Tibial nerve (tissue), 4 donors: ENCODE results near the gene FBXL7. TPM values are rescaled to one million over a fixed set of nuclear protein-coding genes. Genes with fewer than 3 reads are reported as not detected.

ENCODE experiments used
- DNase-seq, 2 donors: peaks; one replicate each; pipeline ENCODE4 v3.0.0-alpha.2; 2019; ENCODE audit warnings: low spot score in 2 of 2
- H3K27ac ChIP-seq, 4 donors: fragments of 200-600 bp; sonication (generic) in 3 of 4; one replicate each; pipeline ENCODE4 v1.5.1; 2017 to 2019; ENCODE audit warnings: mild to moderate bottlenecking in 1 of 4
- H3K27me3 ChIP-seq, 2 donors: fragments of 200-600 bp; sonication (generic) in 1 of 2; one replicate each; pipeline versions ENCODE4 v1.5.1 to v1.6.0; 2017 to 2019
- H3K36me3 ChIP-seq, 3 donors: fragments of 200-600 bp; sonication (generic); one replicate each; pipeline ENCODE4 v1.5.1; 2018 to 2019
- H3K4me1 ChIP-seq, 4 donors: fragments of 200-600 bp; sonication (generic) in 3 of 4; one replicate each; pipeline ENCODE4 v1.5.1; 2017 to 2019
- H3K4me3 ChIP-seq, 4 donors: fragments of 200-600 bp; sonication (generic) in 3 of 4; one replicate each; pipeline ENCODE4 v1.5.1; 2017 to 2019; ENCODE audit warnings: mild to moderate bottlenecking in 1 of 4, moderate library complexity in 1 of 4
- H3K9me3 ChIP-seq, 4 donors: fragments of 200-600 bp; sonication (generic) in 3 of 4; one replicate each; pipeline ENCODE4 v1.5.1; 2017 to 2019
- EP300 ChIP-seq, 2 donors: sonication (generic); formaldehyde crosslinking; IDR thresholded peaks; one replicate each; pipeline ENCODE4 v1.6.1; 2017; ENCODE audit warnings: antibody characterized with exemption in 2 of 2, mild to moderate bottlenecking in 1 of 2
- POLR2A ChIP-seq, 2 donors: fragments of 450-650 bp; IDR thresholded peaks; one replicate each; pipeline ENCODE4 v1.6.1; 2017; ENCODE audit warnings: antibody characterized with exemption in 2 of 2, mild to moderate bottlenecking in 2 of 2, moderate library complexity in 2 of 2
- WGBS, 2 donors: methylation state at CpG; one replicate each; pipeline ENCODE4 v1.1.5; 2018; 5-methylcytosine and 5-hydroxymethylcytosine counted together
- total RNA-seq, 4 donors: library from RNA; depleted of rRNA; stranded (reverse); fragments of >200 nt; gene quantifications; one replicate each; pipeline ENCODE4 v1.1.0, GENCODE V29; 2016
- TF ChIP-seq, protein P1 (sequence below), 5 experiments: fragments of 200-600 bp in 3 of 5; fragments of 450-650 bp in 2 of 5; sonication (generic) in 3 of 5; IDR thresholded peaks; one replicate each; pipeline ENCODE4 v1.5.1; 2016 to 2019; ENCODE audit warnings: antibody characterized with exemption in 5 of 5, mild to moderate bottlenecking in 3 of 5, moderate library complexity in 2 of 5

FBXL7 gene
- total RNA-seq, result 10 to 100 TPM; 33.6 to 54.5 (median 40.9) TPM

DNA sequence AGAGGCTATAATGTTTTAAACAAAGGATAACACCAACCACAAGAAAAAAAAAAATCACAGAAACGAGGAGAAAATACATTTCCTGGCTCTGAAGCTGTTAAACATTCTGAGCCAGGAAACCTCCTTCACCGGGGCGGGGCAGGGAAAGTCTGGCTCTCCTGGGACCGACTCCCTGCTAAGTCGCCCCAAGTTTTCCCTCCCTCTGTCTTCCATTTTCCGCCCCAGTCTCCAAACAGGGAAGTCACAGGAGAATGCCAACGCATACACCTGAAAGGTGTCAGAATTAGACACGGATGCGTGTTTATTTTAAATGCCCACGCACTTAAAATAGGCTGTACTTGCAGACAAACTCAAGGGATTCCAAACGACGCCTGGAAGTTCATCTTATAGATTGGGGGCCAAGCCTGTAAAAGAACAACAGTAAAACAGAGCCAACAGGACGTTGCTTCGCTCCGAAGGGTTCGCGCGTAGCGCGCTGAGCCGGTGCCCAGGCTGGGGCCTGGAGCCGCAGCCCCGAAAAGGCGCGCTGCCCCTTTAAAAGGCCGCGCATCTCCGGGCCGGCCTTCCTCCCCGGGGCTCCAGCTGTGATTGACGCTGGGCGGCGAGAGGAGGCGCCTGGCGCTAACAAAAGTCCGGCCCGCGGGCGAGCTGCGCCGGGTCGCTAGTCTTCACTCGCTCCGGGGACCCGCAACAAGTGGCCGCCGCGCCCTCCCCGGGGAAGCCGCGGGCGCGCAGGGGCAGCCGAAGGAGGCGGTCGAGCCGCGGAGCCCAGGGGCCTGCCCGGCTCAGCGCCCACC lies at the start of gene FBXL7:
FBXL7 (plus strand) TSS at position 653 of the 797 bp plus-strand sequence.
- peak; percentile 58 to 67 for DNase-seq
- Histone ChIP-seq H3K36me3 (no peaks in the 10 kb centered on the region), H3K27ac (peak within 1 kb of the TSS; percentile 63 to 96 (median 86)), H3K9me3 (no peaks in the 10 kb centered on the region), H3K4me1 (peaks cover 0 to 29% (median 6%) of the 10 kb centered on the region in 4 donors), H3K27me3 (no peaks in the 10 kb centered on the region), H3K4me3 (peak within 1 kb of the TSS; percentile 54 to 82 (median 74))
- TF ChIP-seq POLR2A (IDR thresholded peaks at IDR 0.05), result peak in 1 of 2 donors; percentile 63
- TF ChIP-seq, protein P1, sequence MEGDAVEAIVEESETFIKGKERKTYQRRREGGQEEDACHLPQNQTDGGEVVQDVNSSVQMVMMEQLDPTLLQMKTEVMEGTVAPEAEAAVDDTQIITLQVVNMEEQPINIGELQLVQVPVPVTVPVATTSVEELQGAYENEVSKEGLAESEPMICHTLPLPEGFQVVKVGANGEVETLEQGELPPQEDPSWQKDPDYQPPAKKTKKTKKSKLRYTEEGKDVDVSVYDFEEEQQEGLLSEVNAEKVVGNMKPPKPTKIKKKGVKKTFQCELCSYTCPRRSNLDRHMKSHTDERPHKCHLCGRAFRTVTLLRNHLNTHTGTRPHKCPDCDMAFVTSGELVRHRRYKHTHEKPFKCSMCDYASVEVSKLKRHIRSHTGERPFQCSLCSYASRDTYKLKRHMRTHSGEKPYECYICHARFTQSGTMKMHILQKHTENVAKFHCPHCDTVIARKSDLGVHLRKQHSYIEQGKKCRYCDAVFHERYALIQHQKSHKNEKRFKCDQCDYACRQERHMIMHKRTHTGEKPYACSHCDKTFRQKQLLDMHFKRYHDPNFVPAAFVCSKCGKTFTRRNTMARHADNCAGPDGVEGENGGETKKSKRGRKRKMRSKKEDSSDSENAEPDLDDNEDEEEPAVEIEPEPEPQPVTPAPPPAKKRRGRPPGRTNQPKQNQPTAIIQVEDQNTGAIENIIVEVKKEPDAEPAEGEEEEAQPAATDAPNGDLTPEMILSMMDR (IDR thresholded peaks at IDR 0.05), result peak in 3 of 5 experiments; percentile 36 to 41 (median 40)
- peak in 1 of 2 donors; percentile 71 for TF ChIP-seq EP300 (IDR thresholded peaks at IDR 0.05)
- 0 to 1% methylated on average over 32 to 45 of the region's 60 CpGs for WGBS, 2 donors

DNA sequence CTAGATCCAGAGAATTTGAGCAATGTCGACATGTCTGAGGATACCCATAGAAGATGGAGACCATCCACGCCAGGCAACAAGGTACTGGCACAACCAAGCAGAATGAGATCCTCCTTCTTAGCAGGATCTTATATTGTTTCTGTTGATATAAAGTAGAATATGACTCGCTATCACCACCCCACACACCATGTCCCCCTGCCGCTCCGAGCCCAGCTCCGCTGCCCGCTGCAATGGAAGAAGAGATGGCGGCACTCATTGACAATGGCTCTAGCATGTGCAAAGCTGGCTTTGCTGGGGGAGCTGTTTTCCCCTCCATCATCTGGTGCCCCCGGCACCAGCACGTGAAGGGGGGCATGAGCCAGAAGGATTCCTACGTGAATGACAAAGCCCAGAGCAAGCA lies 49.5 kb upstream of the FBXL7 start:
- Histone ChIP-seq H3K36me3 (no peaks in the 10 kb centered on the region), H3K27ac (no peak overlapping the region), H3K9me3 (peaks cover 0 to under 1% (median 0%) of the 10 kb centered on the region in 4 donors), H3K27me3 (no peaks in the 10 kb centered on the region), H3K4me3 (no peak overlapping the region), H3K4me1 (no peaks in the 10 kb centered on the region)
- TF ChIP-seq, protein P1 (IDR thresholded peaks at IDR 0.05), result no peak
- TF ChIP-seq EP300 (IDR thresholded peaks at IDR 0.05), result no peak
- TF ChIP-seq POLR2A (IDR thresholded peaks at IDR 0.05), result no peak
- DNase-seq, result no peak
- WGBS, 2 donors, result 96 to 97% methylated on average over 11 of the region's 11 CpGs

DNA sequence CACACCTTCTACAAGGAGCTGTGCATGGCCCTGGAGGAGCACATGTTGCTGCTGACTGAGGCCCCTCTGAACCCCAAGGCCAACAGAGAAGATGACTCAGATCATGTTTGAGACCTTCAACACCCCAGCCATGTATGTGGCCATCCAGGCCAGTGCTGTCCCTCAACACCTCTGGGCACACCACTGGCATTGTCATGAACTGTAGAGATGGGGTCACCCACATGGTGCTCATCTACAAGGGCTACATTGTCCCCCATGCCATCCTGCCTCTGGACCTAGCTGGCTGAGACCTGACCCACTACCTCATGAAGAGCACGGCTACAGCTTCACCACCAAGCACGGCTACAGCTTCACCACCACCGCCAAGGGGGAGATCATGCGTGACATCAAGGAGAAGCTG lies 49.0 kb upstream of the FBXL7 start:
- Histone ChIP-seq H3K27ac (no peak overlapping the region), H3K27me3 (no peaks in the 10 kb centered on the region), H3K4me3 (no peak overlapping the region), H3K4me1 (no peaks in the 10 kb centered on the region), H3K9me3 (peaks cover 0 to 5% (median 0%) of the 10 kb centered on the region in 4 donors), H3K36me3 (no peaks in the 10 kb centered on the region)
- DNase-seq, result no peak
- no peak for TF ChIP-seq POLR2A (IDR thresholded peaks at IDR 0.05)
- no peak for TF ChIP-seq EP300 (IDR thresholded peaks at IDR 0.05)
- TF ChIP-seq, protein P1 (IDR thresholded peaks at IDR 0.05), result no peak
- 95 to 97% methylated on average over 4 of the region's 4 CpGs for WGBS, 2 donors

- WGBS, 2 donors, result 67 to 75% methylated on average over 1 of the region's 1 CpG
- Histone ChIP-seq H3K4me3 (no peak overlapping the region), H3K36me3 (no peaks in the 10 kb centered on the region), H3K27ac (no peak overlapping the region), H3K9me3 (peaks cover 0 to 5% (median 0%) of the 10 kb centered on the region in 4 donors), H3K27me3 (no peaks in the 10 kb centered on the region), H3K4me1 (no peaks in the 10 kb centered on the region)
- DNase-seq, result no peak
- TF ChIP-seq EP300 (IDR thresholded peaks at IDR 0.05) (no peak), POLR2A (IDR thresholded peaks at IDR 0.05) (no peak)
- TF ChIP-seq, protein P1 (IDR thresholded peaks at IDR 0.05), result no peak
These were observed 48.0 kb upstream of the FBXL7 start for GRCh38 chr5:15452030-15452429.

DNA sequence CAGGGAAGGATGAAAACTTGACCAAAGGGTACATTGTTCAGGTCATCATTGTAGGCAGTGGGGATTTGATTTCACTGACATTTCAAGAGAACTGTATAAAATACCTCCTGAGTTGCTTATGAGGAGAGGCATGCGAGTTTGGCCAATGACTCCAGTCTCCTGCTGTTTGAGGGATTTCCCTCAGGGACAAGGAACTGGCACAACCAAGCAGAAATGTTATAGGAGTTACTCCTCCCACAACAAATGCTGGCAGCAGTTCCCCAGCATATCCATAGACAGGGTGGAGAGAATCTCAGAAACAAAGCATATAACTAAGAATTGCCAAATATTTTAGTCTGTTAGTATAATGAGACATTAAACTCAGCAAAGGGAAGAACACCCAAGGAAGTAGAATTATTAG lies 47.2 kb upstream of the FBXL7 start:
- Histone ChIP-seq H3K4me1 (no peaks in the 10 kb centered on the region), H3K27ac (no peak overlapping the region), H3K27me3 (no peaks in the 10 kb centered on the region), H3K36me3 (no peaks in the 10 kb centered on the region), H3K9me3 (peaks cover 0 to 5% (median 0%) of the 10 kb centered on the region in 4 donors), H3K4me3 (no peak overlapping the region)
- TF ChIP-seq POLR2A (IDR thresholded peaks at IDR 0.05) (no peak), EP300 (IDR thresholded peaks at IDR 0.05) (no peak)
- no peak for DNase-seq
- WGBS, 2 donors, result 43 to 50% methylated on average over 1 of the region's 1 CpG
